GM13977 (cell line): Measurements from ENCODE around the gene MYL1.

Experiments used
- DNase-seq: peaks from one replicate; pipeline ENCODE4 v3.0.0; 2012; ENCODE audit warnings: low spot score
- in situ Hi-C: fragments of 300-500 bp; cut with MboI; formaldehyde crosslinking; loops from one replicate; pipeline ENCODE4 v1.12.0; 2022; ENCODE audit warnings: low sequenced_read_pairs, low pct_unique_long_range_greater_than_20kb, mixed read lengths, inconsistent platforms; ENCODE audit not compliant: unreplicated experiment
- TF ChIP-seq, protein P1 (sequence below): IDR thresholded peaks from 2 replicates; pipeline ENCODE4 v1.5.1; 2012; ENCODE audit warnings: mild to moderate bottlenecking, control low read depth; ENCODE audit not compliant: insufficient read depth; ENCODE audit errors: extremely low read depth, missing control alignments

Gene MYL1

DNA sequence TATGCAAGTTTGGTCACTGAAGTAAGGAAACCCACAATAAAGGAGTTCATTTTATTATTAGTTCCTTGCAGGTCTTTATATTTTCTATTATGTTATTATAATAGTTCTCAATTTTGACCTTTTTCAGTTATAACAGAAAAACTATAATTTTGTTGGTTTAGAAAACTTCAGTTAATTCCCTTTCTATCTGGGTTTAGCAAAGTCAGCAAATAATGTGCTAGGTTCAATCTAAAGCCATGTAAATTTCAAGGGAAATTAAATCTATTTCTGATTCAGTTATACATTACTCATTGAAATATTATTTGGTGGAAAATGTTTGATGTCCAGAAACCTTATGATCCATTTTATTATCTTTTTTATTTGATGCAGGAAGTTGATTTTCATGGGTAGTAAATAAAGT is 43.7 kb downstream of the MYL1 start:
- TF ChIP-seq, protein P1, sequence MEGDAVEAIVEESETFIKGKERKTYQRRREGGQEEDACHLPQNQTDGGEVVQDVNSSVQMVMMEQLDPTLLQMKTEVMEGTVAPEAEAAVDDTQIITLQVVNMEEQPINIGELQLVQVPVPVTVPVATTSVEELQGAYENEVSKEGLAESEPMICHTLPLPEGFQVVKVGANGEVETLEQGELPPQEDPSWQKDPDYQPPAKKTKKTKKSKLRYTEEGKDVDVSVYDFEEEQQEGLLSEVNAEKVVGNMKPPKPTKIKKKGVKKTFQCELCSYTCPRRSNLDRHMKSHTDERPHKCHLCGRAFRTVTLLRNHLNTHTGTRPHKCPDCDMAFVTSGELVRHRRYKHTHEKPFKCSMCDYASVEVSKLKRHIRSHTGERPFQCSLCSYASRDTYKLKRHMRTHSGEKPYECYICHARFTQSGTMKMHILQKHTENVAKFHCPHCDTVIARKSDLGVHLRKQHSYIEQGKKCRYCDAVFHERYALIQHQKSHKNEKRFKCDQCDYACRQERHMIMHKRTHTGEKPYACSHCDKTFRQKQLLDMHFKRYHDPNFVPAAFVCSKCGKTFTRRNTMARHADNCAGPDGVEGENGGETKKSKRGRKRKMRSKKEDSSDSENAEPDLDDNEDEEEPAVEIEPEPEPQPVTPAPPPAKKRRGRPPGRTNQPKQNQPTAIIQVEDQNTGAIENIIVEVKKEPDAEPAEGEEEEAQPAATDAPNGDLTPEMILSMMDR = no peak
- in situ Hi-C loops = no loop called here
- DNase-seq = no peak

DNA sequence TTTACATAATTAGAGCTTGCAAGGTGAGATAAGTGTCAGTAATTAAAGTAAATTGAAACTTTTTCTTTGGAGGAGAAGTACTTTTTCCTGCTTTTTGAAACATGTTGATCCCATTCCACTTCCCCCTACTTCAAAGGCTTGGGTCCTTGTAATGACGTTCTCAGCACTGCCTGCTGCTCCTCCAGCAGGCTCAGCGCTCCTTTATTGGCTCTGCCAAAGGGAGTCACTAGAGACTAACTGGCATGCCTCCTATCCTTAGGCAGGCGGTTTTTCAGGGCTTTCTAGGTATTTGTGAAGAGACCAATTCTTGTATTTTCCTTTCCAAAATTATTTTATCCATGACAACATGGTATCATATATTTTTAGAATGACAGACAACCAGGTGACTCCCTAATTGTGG is 45.8 kb downstream of the MYL1 start:
- no peak for DNase-seq
- TF ChIP-seq, protein P1 = no peak
- in situ Hi-C loops = no loop called here

DNA sequence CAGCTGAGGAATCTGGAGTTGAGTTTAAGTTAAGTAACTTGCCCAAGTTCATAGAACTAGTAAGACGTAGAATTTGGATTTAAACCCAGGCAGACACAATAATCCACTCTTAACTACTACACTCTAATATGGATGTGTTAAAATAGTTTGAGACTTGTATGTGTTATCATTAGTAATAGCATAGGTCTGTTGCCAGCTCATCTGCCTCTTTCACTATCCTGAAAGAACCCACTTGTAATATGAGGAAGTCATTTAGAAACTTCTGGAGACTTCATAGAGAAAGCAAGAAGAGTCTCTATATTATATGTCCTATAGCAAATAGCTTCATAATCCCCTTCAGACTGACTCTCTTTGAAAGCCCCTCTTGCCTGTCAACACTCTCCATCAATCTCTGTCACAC is 46.7 kb downstream of the MYL1 start:
- no peak for DNase-seq
- TF ChIP-seq, protein P1 = no peak
- in situ Hi-C loops = no loop called here

GRCh38 chr2:210267698-210268097 is 47.3 kb downstream of the MYL1 start:
- in situ Hi-C loops = no loop called here
- TF ChIP-seq, protein P1 = no peak
- DNase-seq = no peak

GRCh38 chr2:210264282-210264681 is 50.7 kb downstream of the MYL1 start:
- in situ Hi-C loops = no loop called here
- DNase-seq = no peak
- TF ChIP-seq, protein P1 = no peak

GRCh38 chr2:210263841-210264240 is 51.1 kb downstream of the MYL1 start:
- TF ChIP-seq, protein P1 = no peak
- in situ Hi-C loops = no loop called here
- DNase-seq = no peak

DNA sequence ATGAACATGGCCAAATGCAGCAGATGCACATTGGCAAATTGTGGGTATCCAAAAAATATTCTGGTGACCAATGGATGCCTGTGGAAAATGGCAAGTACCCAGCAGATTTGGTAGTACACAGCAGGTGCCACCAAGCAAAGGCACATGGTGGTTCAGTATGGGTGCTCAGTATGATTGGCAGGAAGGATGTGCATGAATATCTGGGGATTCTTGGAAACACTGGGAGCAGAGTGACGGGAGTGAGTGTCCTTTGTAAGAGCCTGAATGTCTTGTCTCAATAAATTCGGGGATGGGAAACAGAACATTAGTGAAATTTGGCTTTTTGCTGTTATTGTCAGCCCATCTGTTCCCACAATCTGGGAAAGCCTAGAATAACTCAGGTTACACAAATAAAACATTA is 52.9 kb downstream of the MYL1 start:
- TF ChIP-seq, protein P1 = no peak
- in situ Hi-C loops = no loop called here
- DNase-seq = no peak
